ENCODE data around the gene ST8SIA4.

GRCh38 chr5:100856462-100856861 is 46.6 kb downstream of the ST8SIA4 start:
- no peak for TF ChIP-seq GATA2 (IDR thresholded peaks at IDR 0.05; ENCODE audit: low read depth, low read length)
- TF ChIP-seq GATA3 (IDR thresholded peaks at IDR 0.05; ENCODE audit: low read depth, low read length), result no peak
